Esophagus squamous epithelium (tissue), 5 donors: ENCODE data around the gene PICK1. TPM values are rescaled to one million over a fixed set of nuclear protein-coding genes. Genes with fewer than 3 reads are reported as not detected.

Source experiments
- DNase-seq: peaks from one replicate; lab custom pipeline; 2025; lab: John Stamatoyannopoulos, UW
- H3K27ac ChIP-seq, 4 donors: fragments of 200-600 bp; sonication (generic); one replicate each; pipeline ENCODE4 v1.5.1; 2016 to 2019; ENCODE audit warnings: mild to moderate bottlenecking in 1 of 4
- H3K27me3 ChIP-seq, 4 donors: fragments of 200-600 bp; sonication (generic); 1 replicate in 3 of 4; 2 replicates in 1 of 4; pipeline versions ENCODE4 v1.5.1 to v1.6.0; 2017 to 2021; ENCODE audit warnings: antibody characterized with exemption in 1 of 4
- H3K36me3 ChIP-seq, 3 donors: fragments of 200-600 bp; sonication (generic); one replicate each; pipeline ENCODE4 v1.5.1; 2016 to 2019
- H3K4me1 ChIP-seq, 3 donors: fragments of 200-600 bp; sonication (generic); one replicate each; pipeline ENCODE4 v1.5.1; 2017 to 2019
- H3K4me3 ChIP-seq, 4 donors: fragments of 200-600 bp; sonication (generic); 1 replicate in 3 of 4; 2 replicates in 1 of 4; pipeline ENCODE4 v1.5.1; 2016 to 2019; ENCODE audit warnings: mild to moderate bottlenecking in 2 of 4, moderate library complexity in 1 of 4
- H3K9me3 ChIP-seq, 3 donors: fragments of 200-600 bp; sonication (generic); one replicate each; pipeline ENCODE4 v1.5.1; 2016 to 2019
- CTCF ChIP-seq, 6 experiments: fragments of 450-650 bp in 4 of 6; fragments of 200-600 bp in 2 of 6; sonication (generic) in 2 of 6; IDR thresholded peaks; one replicate each; pipeline ENCODE4 v1.5.1; 2016 to 2019; ENCODE audit warnings: antibody characterized with exemption in 6 of 6, mild to moderate bottlenecking in 4 of 6, moderate library complexity in 4 of 6
- POLR2A ChIP-seq, 4 donors: fragments of 450-650 bp; IDR thresholded peaks; one replicate each; pipeline ENCODE4 v1.6.1; 2017; ENCODE audit warnings: antibody characterized with exemption in 4 of 4, mild to moderate bottlenecking in 4 of 4, moderate library complexity in 3 of 4
- WGBS, 2 donors: methylation state at CpG; one replicate each; pipeline ENCODE4 v1.1.5; 2018; 5-methylcytosine and 5-hydroxymethylcytosine counted together
- intact Hi-C: fragments of 100-400 bp; cut with DNase I; formaldehyde crosslinking; loops from one replicate; pipeline ENCODE4 v1.15.0; 2022
- total RNA-seq, 4 donors: library from RNA; depleted of rRNA; stranded (reverse); fragments of >200 nt; gene quantifications; one replicate each; pipeline ENCODE4 v1.1.0, GENCODE V29; 2016
- donor health status: DM: yes; HTN: yes; CAD: no.

The PICK1 gene
- total RNA-seq, 4 donors from 2014 or later, result 26.3 to 53.1 (median 31.2) TPM

- Histone ChIP-seq H3K4me3 (peak overlapping the region in 3 of 4 donors; percentile 20 to 42 (median 29)), H3K9me3 (no peaks in the 10 kb centered on the region), H3K4me1 (peaks cover 22 to 34% (median 29%) of the 10 kb centered on the region in 3 donors), H3K36me3 (no peaks in the 10 kb centered on the region), H3K27ac (peak overlapping the region; percentile 61 to 83 (median 76)), H3K27me3 (no peaks in the 10 kb centered on the region)
- no peak for TF ChIP-seq POLR2A (IDR thresholded peaks at IDR 0.05)
- TF ChIP-seq CTCF (IDR thresholded peaks at IDR 0.05), result no peak
- no peak for DNase-seq
- WGBS, 2 donors, result 32 to 40% methylated on average over 17 to 22 of the region's 33 CpGs
- intact Hi-C loops, result no loop called here
Observed at GRCh38 chr22:38016182-38017151, 40.7 kb upstream of the PICK1 start.

- H3K4me3 ChIP-seq, result no peak overlapping the region
- H3K9me3 ChIP-seq, result no peaks in the 10 kb centered on the region
- H3K36me3 ChIP-seq, result no peaks in the 10 kb centered on the region
- H3K4me1 ChIP-seq, result peaks cover 22 to 34% (median 29%) of the 10 kb centered on the region in 3 donors
- TF ChIP-seq POLR2A (IDR thresholded peaks at IDR 0.05) (no peak), CTCF (IDR thresholded peaks at IDR 0.05) (no peak)
- H3K27me3 ChIP-seq, result no peaks in the 10 kb centered on the region
- no peak for DNase-seq
- 29 to 35% methylated on average over 4 to 5 of the region's 7 CpGs for WGBS, 2 donors
- H3K27ac ChIP-seq, result peak overlapping the region; percentile 61 to 83 (median 76)
- intact Hi-C loops, result no loop called here
Observed at GRCh38 chr22:38017272-38017920, 39.8 kb upstream of the PICK1 start.

GRCh38 chr22:38017939-38018885 lies 39.0 kb upstream of the PICK1 start:
- Histone ChIP-seq H3K36me3 (no peaks in the 10 kb centered on the region), H3K4me3 (no peak overlapping the region), H3K9me3 (no peaks in the 10 kb centered on the region), H3K27ac (peak overlapping the region in 2 of 4 donors; percentile 73 to 78), H3K4me1 (peaks cover 22 to 34% (median 29%) of the 10 kb centered on the region in 3 donors), H3K27me3 (no peaks in the 10 kb centered on the region)
- DNase-seq, result no peak
- intact Hi-C loops, result no loop called here
- TF ChIP-seq POLR2A (IDR thresholded peaks at IDR 0.05), result no peak
- no peak for TF ChIP-seq CTCF (IDR thresholded peaks at IDR 0.05)
- WGBS, 2 donors, result 86 to 90% methylated on average over 9 to 11 of the region's 12 CpGs

- TF ChIP-seq POLR2A (IDR thresholded peaks at IDR 0.05) (no peak), CTCF (IDR thresholded peaks at IDR 0.05) (no peak)
- peaks cover 22 to 34% (median 29%) of the 10 kb centered on the region in 3 donors for H3K4me1 ChIP-seq
- WGBS, 2 donors, result 76 to 94% methylated on average over 7 to 15 of the region's 19 CpGs
- H3K9me3 ChIP-seq, result no peaks in the 10 kb centered on the region
- no peak overlapping the region for H3K4me3 ChIP-seq
- H3K27me3 ChIP-seq, result no peaks in the 10 kb centered on the region
- intact Hi-C loops, result no loop called here
- no peak for DNase-seq
- H3K27ac ChIP-seq, result no peak overlapping the region
- H3K36me3 ChIP-seq, result no peaks in the 10 kb centered on the region
Observed at GRCh38 chr22:38018938-38019827, 38.0 kb upstream of the PICK1 start.
